Measurements from ENCODE around the gene UXS1.

DNA sequence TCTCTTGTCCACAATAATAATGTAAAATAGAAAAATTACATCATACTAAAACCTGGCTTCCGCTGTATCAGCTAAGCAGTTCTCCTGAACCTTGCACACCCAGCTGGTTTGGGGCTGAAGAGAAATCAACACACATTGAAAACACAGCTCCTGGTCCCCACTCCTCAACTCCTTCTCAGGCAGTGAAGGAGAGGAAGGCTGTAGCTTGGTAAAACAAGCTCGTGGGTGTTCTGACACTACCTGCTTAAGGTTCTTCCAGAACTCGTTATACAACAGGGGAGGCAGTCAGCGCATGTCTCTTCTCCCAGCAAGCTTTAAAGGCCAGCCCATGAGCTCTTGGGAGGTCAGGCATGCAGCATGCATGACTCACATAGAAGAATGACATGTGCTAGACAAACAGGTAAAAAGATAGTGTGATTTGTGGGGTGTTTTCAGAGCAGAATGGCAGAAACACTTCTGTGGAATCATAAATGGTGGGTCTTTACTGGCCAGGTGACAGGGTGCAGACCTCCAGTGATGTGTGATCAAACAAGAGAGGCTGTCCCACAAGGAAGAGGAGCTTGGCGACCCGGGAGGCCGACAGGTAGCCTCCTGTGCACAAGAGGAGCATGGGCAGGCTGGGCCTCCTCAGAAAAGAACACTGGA, 69.1 kb downstream of the UXS1 start:
- TF ChIP-seq CTCF (IDR thresholded peaks at IDR 0.05) (no peak), POLR2A (IDR thresholded peaks at IDR 0.05) (no peak)
